ENCODE measurements around the gene RMI1. TPM values are rescaled to one million over a fixed set of nuclear protein-coding genes. Genes with fewer than 3 reads are reported as not detected.

RMI1 gene
- total and polyA plus RNA-seq, 2 experiments from 2014 or later = 4.2 to 5.8 TPM

GRCh38 chr9:83932851-83933250 is 47.8 kb upstream of the RMI1 start:
- no peaks in the 10 kb centered on the region for H3K27me3 ChIP-seq
- no peak for TF ChIP-seq EZH2phosphoT487 (IDR thresholded peaks at IDR 0.05; ENCODE audit: low read depth, severe bottlenecking, unreplicated experiment)
- TF ChIP-seq, protein P1, sequence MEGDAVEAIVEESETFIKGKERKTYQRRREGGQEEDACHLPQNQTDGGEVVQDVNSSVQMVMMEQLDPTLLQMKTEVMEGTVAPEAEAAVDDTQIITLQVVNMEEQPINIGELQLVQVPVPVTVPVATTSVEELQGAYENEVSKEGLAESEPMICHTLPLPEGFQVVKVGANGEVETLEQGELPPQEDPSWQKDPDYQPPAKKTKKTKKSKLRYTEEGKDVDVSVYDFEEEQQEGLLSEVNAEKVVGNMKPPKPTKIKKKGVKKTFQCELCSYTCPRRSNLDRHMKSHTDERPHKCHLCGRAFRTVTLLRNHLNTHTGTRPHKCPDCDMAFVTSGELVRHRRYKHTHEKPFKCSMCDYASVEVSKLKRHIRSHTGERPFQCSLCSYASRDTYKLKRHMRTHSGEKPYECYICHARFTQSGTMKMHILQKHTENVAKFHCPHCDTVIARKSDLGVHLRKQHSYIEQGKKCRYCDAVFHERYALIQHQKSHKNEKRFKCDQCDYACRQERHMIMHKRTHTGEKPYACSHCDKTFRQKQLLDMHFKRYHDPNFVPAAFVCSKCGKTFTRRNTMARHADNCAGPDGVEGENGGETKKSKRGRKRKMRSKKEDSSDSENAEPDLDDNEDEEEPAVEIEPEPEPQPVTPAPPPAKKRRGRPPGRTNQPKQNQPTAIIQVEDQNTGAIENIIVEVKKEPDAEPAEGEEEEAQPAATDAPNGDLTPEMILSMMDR (IDR thresholded peaks at IDR 0.05; ENCODE audit: poor library complexity) = no peak
- TF ChIP-seq EZH2 (IDR thresholded peaks at IDR 0.05; ENCODE audit: borderline replicate concordance) = no peak
- no peaks in the 10 kb centered on the region for H4K20me1 ChIP-seq (ENCODE audit: insufficient read depth, poor library complexity, severe bottlenecking)
- no peak overlapping the region for H3K4me2 ChIP-seq
- no peaks in the 10 kb centered on the region for H3K36me3 ChIP-seq (replicated peaks; ENCODE audit: insufficient read depth, low read depth)
- no peaks in the 10 kb centered on the region for H3K79me2 ChIP-seq
- DNase-seq (ENCODE audit: low spot score) = no peak
- H3K4me1 ChIP-seq (ENCODE audit: insufficient read depth) = no peaks in the 10 kb centered on the region
- no peaks in the 10 kb centered on the region for H3K9me2 ChIP-seq (replicated peaks; ENCODE audit: insufficient read depth)
- H2AFZ ChIP-seq = no peak overlapping the region
- no peaks in the 10 kb centered on the region for H3K9me3 ChIP-seq (ENCODE audit: low read depth)
- no peak overlapping the region for H3K27ac ChIP-seq
- no peak overlapping the region for H3K4me3 ChIP-seq
- 95% methylated on average over 5 of the region's 5 CpGs for WGBS (ENCODE audit: low lambda C conversion rate, missing lambda C conversion rate)

GRCh38 chr9:83933790-83934189 is 46.8 kb upstream of the RMI1 start:
- Histone ChIP-seq H3K4me3 (no peak overlapping the region), H3K9me3 (ENCODE audit: low read depth) (no peaks in the 10 kb centered on the region), H2AFZ (no peak overlapping the region), H3K27ac (peak overlapping the region; percentile 45), H3K36me3 (replicated peaks; ENCODE audit: insufficient read depth, low read depth) (no peaks in the 10 kb centered on the region), H4K20me1 (ENCODE audit: insufficient read depth, poor library complexity, severe bottlenecking) (no peaks in the 10 kb centered on the region), H3K27me3 (no peaks in the 10 kb centered on the region), H3K4me1 (ENCODE audit: insufficient read depth) (no peaks in the 10 kb centered on the region), H3K79me2 (no peaks in the 10 kb centered on the region), H3K4me2 (no peak overlapping the region), H3K9me2 (replicated peaks; ENCODE audit: insufficient read depth) (no peaks in the 10 kb centered on the region)
- TF ChIP-seq, protein P1 (IDR thresholded peaks at IDR 0.05; ENCODE audit: poor library complexity) = no peak
- TF ChIP-seq EZH2phosphoT487 (IDR thresholded peaks at IDR 0.05; ENCODE audit: low read depth, severe bottlenecking, unreplicated experiment) (no peak), EZH2 (IDR thresholded peaks at IDR 0.05; ENCODE audit: borderline replicate concordance) (no peak)
- peak; percentile 42 for DNase-seq (ENCODE audit: low spot score)
- 66% methylated on average over 3 of the region's 3 CpGs for WGBS (ENCODE audit: low lambda C conversion rate, missing lambda C conversion rate)

DNA sequence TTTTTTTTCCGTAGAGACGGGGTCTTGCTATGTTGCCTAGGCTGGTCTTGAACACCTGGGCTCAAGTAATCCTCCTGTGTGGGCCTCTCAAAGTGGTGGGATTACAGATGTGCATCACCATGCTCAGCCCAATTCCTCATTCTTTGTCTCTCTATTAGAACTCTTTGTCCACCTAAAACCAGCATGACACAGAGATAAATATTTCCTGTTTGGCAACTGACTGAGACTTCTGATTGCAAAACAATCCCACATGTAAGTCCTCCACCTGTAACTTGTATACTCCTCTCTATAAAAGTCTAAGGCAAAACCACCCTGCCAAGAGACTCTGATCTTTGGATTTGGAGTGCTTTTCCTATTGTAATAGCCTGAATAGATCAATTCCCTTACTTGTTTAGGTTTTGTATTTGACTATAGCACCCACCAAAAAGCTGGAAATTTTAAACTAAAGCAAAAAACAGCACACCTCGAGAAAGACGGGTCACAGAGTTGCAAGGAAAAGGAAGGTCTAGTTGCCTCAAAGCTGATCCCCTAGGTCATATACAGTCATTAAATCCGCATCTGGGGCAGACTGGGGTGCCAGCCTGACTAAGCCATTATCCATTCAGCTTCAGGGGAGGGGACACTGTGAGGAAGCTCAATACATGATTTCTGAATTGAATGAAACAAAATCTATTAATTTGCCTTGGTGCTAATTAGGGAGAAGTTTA is 45.9 kb upstream of the RMI1 start:
- no peaks in the 10 kb centered on the region for H3K36me3 ChIP-seq (replicated peaks; ENCODE audit: insufficient read depth, low read depth)
- H3K4me1 ChIP-seq (ENCODE audit: insufficient read depth) = no peaks in the 10 kb centered on the region
- no peaks in the 10 kb centered on the region for H3K9me2 ChIP-seq (replicated peaks; ENCODE audit: insufficient read depth)
- no peak overlapping the region for H3K4me2 ChIP-seq
- no peak for DNase-seq (ENCODE audit: low spot score)
- no peak overlapping the region for H3K4me3 ChIP-seq
- H3K27ac ChIP-seq = no peak overlapping the region
- H4K20me1 ChIP-seq (ENCODE audit: insufficient read depth, poor library complexity, severe bottlenecking) = no peaks in the 10 kb centered on the region
- no peaks in the 10 kb centered on the region for H3K9me3 ChIP-seq (ENCODE audit: low read depth)
- no peaks in the 10 kb centered on the region for H3K27me3 ChIP-seq
- 86% methylated on average over 5 of the region's 5 CpGs for WGBS (ENCODE audit: low lambda C conversion rate, missing lambda C conversion rate)
- no peak overlapping the region for H2AFZ ChIP-seq
- TF ChIP-seq, protein P1 (IDR thresholded peaks at IDR 0.05; ENCODE audit: poor library complexity) = no peak
- TF ChIP-seq EZH2 (IDR thresholded peaks at IDR 0.05; ENCODE audit: borderline replicate concordance) (no peak), EZH2phosphoT487 (IDR thresholded peaks at IDR 0.05; ENCODE audit: low read depth, severe bottlenecking, unreplicated experiment) (no peak)
- no peaks in the 10 kb centered on the region for H3K79me2 ChIP-seq
